ENCODE data around the gene SH3BP1.
"Not testable (repeated sequence)": the region's sequence is repeated elsewhere in the genome, so short reads cannot be mapped to it uniquely, and the experiment has no call there.

The SH3BP1 gene

DNA sequence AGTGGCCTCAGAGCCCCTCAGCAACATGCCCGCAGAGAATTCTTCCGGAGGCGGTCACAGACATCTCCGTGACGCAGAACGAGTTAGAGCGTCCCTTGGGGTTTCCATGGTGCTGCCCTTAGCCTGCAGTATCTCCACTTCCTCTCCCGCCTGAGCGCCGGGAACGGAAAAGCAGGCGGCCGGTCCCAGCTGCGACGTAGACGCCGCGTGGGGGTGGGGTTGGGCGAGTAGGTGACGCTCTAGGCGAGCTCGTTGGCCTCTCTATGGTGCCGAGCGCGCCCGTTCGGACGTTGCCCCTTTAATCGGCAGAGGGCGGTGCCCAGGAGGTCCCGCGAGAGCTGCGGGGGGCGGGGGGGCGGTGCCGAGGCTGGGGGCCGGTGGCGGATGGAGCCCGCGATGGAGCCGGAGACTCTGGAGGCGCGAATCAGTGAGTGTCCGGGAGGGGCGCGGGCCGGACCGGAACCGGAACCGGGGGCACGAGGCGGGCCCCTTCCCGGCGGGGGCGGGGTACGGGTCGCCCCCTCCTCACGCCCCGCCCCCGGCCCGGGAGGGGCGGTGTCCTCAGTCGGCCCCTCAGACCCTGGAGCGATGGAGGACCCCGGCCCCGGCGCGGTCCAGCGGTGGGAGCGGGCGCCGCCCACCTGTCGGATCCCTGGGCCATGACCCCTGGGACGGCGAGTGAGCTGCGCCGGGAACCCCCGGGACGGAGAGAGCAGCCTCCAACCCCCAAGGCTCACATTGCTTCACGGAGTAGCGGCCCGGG lies 30.8 kb upstream of the SH3BP1 start, which contains the start of gene GGA1:
GGA1 (plus strand) TSS at position 358 of the 763 bp plus-strand sequence; CDS start at position 385, 27 bp downstream.
- peak; percentile 98 for DNase-seq (ENCODE audit: low spot score)
- Histone ChIP-seq H3K4me3 (peak within 1 kb of the TSS; percentile 98), H3K27ac (peak within 1 kb of the TSS; percentile 89 to 99)
- no peak for TF ChIP-seq CTCF (IDR thresholded peaks at IDR 0.05)

- TF ChIP-seq CTCF (IDR thresholded peaks at IDR 0.05), result no peak
- Histone ChIP-seq H3K27ac (peak overlapping the region; percentile 89 to 99), H3K4me3 (peak overlapping the region; percentile 98)
- peak; percentile 78 for DNase-seq (ENCODE audit: low spot score)
Measured at GRCh38 chr22:37609240-37610152, 30.0 kb upstream of the SH3BP1 start.

GRCh38 chr22:37610153-37610475 lies 29.4 kb upstream of the SH3BP1 start:
- H3K27ac ChIP-seq, result peak overlapping the region in 1 of 2 donors; percentile 99
- not testable (repeated sequence) for DNase-seq (ENCODE audit: low spot score)
- H3K4me3 ChIP-seq, result peak overlapping the region; percentile 98

DNA sequence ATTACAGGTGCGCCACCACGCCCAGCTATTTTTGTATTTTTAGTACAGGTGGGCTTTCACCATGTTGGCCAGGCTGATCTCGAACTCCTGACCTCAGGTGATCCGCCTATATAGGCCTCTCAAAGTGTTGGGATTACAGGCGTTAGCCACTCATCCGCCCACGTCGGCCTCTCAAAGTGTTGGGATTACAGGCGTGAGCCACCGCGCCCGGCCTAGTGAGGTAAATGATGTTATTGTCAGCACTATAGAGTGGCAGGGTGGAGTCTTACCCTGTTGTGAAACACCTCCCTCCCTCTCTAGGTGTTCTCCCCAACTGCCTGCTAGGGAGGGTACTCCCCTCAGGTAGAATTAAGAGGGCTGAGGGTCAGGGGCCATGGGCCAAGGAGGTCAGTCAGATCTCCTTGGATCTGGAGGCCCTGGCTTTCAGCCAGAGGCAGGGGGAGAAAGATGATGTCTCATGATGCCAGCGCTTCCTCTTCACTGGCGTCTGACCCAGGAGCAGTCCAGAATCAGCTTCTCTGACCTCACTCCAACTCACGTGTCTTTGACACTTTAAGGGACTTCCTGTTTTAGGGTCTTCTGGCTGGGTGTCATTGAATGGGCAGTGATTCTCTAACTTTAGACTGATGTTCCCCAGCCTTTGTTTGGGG lies 28.9 kb upstream of the SH3BP1 start:
- peak overlapping the region in 1 of 2 donors; percentile 21 for H3K27ac ChIP-seq
- TF ChIP-seq CTCF (IDR thresholded peaks at IDR 0.05), result no peak
- no peak for DNase-seq (ENCODE audit: low spot score)
- H3K4me3 ChIP-seq, result peak overlapping the region; percentile 98

- no peak for TF ChIP-seq CTCF (IDR thresholded peaks at IDR 0.05)
- no peak overlapping the region for H3K4me3 ChIP-seq
- peak overlapping the region; percentile 21 to 36 for H3K27ac ChIP-seq
- DNase-seq (ENCODE audit: low spot score), result no peak
Measured at GRCh38 chr22:37611207-37611606, 28.3 kb upstream of the SH3BP1 start.

DNA sequence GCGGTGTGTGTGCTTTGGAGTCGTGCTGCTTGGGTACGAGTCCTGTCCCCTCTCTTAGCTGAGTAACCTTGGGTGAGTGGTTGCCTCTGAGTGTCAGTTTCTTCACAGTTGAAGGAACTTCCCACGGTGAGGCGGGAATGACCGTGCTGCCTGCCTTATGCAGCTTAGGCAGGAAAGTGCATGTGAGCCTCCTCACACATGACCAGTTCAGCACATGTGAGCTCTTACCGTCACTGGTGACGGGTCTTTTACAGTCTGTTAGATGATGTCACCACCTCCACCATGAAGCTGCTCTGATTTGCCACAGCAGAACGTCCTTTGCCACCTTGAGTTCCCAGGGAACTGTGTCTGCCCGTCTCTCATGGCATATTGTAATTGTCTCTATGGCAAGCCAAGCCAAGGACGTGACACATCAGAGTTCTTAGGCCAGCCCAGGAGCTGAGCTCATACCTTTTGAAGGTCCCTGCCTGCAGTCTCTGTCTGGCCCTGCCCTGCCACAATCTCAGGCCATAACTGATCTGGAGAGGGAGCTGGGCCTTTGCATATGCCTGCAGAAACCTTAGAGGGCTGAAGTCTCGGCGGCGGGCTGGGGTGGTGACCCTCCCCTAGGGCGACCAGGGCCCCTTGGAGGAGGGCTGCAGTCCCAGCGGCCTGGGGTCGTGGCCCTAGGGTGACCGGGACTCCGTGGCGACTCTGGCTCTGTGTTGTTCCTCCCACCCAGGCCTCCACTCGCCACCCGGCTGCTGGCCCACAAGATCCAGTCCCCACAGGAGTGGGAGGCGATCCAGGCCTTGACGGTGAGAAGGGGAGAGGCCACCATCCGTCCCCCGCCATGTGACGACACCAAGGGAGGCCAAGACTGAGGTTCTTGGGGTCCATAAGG lies 23.0 kb upstream of the SH3BP1 start:
- H3K27ac ChIP-seq, result no peak overlapping the region
- H3K4me3 ChIP-seq, result no peak overlapping the region
- TF ChIP-seq CTCF (IDR thresholded peaks at IDR 0.05), result no peak
- DNase-seq (ENCODE audit: low spot score), result no peak

Data from coronary artery (tissue), 2 donors.